NCI-H345 (cell line): Measurements from ENCODE around the gene CEP76.
"Not testable (repeated sequence)": the region's sequence is repeated elsewhere in the genome, so short reads cannot be mapped to it uniquely, and the experiment has no call there.

Experiments used
- DNase-seq: peaks from one replicate; lab custom pipeline; 2025; lab: John Stamatoyannopoulos, UW

CEP76 gene

DNA sequence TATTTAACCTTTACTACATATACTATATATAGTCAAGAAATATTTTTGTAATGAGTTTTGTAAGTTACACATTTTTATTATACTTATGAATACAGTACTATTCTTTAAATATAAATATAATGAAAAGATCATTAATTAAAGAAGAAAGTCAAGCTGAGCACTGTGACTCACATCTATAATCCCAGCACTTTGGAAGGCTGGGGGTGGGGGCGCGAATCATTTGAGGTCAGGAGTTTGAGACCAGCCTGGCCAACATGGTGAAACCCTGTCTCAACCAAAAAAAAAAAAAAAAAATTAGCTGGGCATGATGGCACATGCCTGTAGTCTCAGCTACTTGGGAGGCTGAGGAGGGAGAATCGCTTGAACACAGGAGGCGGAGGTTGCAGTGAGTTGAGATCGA is 58.8 kb downstream of the CEP76 start:
- DNase-seq: not testable (repeated sequence)

DNA sequence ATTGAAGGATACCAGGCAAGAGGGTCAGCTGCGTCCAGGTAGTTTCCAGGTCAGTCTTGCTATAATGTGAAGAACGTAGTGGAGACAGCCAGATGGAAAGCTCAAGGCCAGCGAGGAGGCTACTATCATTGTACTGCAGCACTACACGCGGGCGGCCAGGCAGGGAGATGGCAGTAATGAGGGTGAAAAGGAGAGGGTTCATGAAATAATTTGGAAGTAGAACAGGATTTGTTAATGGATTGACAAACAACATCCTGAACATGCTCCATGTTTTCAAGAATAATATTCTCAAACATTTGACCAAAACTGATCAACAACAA is 61.7 kb downstream of the CEP76 start:
- no peak for DNase-seq

DNA sequence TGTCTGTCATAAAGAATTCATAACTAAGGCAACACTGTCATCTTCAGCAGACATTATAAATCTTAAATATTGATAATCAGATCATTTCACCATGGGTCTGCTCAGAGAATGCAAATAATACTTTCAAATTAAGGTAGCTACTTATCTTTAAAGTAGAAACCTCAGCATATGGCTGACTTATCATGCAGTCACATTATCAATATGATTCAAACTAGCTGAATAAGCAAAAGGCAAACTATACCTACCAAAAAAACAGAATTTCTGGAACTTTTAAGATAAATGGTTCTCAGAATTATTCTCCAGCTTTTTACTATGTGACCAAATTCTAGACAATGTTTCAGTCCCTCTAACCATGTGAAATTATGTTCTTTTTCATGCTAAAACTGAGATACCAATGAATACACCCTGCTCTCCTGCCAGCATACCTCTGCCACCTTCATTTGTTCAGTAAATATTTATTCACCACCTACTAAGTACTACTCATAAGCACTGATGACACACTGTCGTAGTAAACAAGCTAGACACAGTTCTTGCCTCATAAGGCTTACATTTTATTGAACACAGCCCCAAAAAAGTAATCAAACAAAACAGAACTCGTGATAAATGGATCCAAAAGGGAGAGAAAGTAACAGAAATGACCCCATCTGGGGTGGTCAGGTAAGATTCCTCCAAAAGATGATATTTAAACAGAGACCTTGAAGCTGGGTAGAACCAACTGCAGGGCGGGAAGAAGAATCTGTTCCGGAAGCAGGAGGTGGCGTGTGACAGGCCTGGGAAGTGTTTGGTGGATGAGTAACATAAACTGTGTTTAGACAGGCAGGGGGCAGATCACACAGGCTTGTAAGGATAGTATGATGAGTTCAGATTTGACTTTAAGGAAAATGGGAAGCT is 62.3 kb downstream of the CEP76 start:
- DNase-seq: no peak

DNA sequence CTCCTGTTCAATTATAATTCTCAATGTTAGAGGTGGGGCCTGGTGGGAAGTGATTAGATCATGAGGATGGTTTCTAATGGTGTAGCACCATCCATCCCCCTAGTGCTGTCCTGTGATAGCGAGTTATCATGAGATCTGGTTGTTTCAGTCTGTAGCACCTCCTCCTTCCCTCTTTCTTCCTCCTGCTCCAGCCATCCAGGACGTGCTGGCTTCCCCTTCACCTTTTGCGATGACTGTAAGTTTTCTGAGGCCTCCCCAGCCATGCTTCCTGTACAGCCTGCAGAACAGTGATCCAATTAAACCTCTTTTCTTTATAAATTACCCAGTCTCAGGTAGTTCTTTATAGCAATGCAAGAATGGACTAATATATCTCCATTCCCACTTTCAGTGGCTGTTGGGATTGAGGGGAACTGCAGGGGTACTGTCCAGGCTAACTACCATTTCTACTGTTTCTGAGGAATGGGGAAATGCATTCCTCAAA is 63.8 kb downstream of the CEP76 start:
- no peak for DNase-seq

DNA sequence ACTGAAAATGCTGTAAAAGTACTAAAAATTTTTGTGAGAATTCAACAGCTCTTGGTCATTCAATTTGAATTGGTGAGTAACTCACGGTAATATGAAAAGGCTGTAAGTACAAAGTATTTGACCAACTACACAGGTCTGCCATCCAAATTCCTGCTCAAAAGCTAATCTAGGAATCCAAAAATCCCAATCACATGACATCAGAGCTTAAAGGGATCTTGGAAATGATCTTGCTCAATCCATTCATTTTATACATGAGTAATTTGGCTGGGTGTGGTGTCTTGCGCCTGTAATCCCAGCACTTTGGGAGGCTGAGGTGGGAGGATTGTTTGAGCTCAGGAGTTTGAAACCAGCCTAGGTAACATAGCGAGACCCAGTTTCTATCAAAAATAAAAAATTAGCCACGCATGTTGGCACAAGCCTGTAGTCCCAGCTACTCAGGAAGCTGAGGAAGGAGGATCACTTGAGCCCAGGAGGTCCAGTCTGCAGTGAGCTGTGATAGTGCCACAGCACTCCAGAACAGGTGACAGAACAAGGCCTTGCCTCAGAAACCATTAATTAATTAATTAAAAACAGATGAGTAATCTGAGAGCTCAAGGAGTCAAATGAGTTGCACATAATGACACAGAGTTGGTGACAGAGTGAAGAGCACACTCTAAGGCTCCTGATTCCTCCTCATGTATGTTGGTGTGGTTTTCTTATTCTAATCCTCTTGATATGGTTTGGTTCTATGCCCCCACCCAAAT is 64.5 kb downstream of the CEP76 start:
- no peak for DNase-seq

DNA sequence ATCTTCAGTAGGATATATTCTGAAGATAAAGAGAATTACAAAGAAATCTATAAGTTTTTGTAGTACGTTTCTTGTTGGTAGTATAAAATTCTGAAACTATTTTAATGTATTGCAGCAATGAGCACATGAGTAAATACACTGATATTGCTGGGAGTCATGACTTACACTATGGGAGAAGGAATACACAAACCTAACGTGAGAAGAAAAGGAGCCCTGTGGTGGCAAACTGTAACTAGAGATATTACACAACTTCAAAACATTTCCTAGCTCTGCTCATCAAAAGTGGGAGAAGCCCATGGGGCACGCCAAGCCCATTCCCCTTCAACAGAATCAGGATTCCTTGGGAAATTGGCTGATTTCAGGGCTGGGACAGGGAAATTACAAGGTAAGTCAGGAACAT is 65.1 kb downstream of the CEP76 start:
- DNase-seq: no peak

DNA sequence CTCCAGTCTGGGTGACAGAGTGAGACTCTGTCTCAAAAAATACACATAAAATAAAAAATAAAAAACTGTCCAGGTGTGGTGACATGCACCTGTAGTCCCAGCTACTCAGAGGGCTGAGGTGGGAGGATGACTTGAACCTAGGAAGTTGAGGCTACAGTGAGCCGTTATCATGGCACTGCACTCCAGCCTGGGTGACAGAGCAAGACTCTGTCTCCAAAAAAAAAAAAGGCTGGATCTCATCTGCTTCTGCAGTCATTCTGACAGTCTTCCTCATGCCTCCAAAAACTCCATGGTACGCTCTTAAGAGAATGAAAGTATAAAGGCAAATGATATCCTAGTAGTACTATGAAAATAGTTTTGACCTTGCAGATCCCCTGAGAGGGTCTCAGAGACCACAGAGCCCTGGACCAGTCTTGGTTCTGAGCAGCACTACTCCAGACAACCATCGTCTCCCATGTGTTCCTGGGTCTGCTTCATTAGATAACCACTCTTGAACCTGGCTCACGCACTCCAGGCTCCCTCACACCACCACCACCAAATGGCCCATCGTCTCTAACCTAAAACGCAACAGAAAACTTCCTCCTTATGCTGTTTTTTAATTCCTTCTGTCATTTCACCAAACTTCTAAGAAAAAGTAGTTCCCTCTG is 70.6 kb downstream of the CEP76 start:
- no peak for DNase-seq

DNA sequence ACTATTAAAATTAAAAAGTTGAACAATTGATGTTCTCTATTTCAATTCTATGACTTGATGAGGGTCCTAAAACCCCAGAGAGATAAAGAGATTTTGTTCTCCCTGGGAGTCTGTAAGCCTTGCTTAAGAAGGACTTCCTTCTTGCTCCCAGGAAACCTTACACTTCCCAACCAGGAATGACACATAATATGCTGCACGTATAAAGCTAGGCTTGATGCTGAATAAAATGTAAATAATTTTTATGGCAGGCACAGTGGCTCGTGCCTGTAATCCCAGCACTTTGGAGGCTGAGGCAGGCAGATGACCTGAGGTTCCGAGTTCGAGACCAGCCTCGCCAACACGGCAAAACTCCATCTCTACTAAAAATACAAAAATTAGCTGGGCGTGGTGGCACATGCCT is 72.4 kb downstream of the CEP76 start:
- DNase-seq: no peak

DNA sequence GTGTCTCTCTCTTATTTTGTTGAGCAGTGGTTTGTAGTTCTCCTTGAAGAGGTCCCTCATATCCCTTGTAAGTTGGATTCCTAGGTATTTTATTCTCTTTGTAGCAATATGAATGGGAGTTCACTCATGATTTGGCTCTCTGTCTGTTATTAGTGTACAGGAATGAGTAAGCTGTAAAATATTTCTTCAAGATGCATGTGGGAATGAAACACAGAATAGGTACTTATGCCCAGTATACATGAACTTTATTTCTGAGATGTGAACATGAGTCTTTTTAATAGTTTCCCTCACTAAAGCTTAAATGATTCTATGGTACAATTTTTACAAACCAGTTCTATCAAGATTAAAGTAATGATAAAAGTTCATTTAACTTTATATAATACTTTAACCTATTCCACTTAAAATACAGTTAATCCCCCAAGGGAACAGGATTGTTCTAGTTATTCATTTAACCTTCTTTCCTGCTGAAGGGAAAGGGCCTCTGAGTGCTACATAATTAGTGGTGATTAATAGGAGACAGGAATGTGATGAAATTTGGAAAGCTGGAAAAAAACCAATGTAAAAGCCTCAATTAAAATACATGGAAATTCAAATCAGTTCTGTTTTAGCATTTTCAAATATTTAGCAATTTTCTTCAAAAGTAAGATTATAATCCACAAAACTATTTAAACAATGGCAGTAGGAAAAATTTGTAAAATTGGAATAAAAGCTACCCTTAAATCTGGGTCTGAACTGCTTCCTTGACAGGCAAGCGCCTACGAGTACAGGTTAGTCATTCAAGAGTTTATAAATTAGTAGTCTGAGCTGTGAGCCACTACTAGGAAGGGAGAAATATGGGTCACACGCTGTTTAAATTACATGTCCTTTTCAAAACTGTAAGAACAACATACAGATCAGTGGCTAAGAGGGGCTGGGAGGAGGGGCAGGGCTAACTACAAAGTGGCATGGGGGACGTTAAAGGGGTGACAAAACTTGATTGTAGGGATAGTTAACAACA is 73.5 kb downstream of the CEP76 start:
- DNase-seq: no peak

DNA sequence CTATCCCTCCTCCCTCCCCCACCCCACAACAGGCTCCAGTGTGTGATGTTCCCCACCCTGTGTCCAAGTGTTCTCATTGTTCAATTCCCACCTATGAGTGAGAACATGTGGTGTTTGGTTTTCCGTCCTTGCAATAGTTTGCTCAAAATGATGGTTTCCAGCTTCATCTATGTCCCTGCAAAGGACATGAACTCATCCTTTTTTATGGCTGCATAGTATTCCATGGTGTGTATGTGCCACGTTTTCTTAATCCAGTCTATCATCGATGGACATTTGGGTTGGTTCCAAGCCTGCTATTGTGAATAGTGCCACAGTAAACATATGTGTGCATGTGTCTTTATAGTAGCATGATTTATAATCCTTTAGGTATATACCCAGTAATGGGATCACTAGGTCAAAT is 75.3 kb downstream of the CEP76 start:
- DNase-seq: not testable (repeated sequence)

DNA sequence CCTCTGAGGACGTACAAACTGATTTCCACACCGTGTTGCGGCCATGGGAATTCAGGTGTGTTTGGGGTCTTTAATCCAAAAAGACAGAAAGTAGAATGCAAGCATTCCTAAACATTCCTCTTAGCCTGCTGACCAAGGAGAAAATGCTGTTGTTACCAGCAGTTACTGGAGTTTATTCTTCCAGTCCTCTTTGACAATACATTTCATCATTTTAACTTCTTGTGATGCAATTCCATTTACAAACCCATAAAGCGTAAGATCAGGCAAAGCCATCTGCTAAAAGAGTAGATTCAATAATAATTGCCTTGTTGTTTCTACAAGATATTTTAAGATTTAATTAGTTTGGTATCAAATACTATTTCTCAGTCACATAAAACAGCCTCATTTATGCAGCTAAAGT is 77.3 kb downstream of the CEP76 start:
- no peak for DNase-seq
